ENCODE data around the gene SLC19A1. TPM values are rescaled to one million over a fixed set of nuclear protein-coding genes. Genes with fewer than 3 reads are reported as not detected.

Gene SLC19A1
- total and polyA plus RNA-seq, 2 donors (not counting 1 experiment from before 2014, with no cell fraction given), result 1.7 to 2.1 TPM

DNA sequence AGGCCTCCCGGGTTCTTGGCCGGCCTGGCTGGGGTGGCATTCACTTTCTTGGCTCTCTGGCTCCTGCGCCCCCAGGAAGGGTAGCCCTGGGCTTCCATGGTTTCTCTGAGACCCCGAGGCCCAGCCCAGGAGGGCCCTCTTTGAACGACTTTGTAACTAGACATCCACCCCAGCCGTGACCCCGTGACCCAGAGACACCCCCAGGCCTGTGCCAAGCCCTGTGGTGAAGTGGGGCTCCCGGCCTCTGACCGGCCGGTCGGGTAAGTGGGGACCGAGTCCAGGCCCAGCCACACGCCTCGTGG, 73.3 kb downstream of the SLC19A1 start:
- peaks cover 3% of the 10 kb centered on the region for H3K79me2 ChIP-seq (ENCODE audit: control insufficient read depth, insufficient read depth, low read length)
- H2AFZ ChIP-seq (ENCODE audit: low read length), result no peak overlapping the region
- H4K20me1 ChIP-seq (ENCODE audit: control insufficient read depth, extremely low read depth, insufficient read depth, low read length), result no peaks in the 10 kb centered on the region
- no peak overlapping the region for H3K27ac ChIP-seq (ENCODE audit: insufficient read depth, low read length)
- H3K9me3 ChIP-seq (ENCODE audit: control insufficient read depth, insufficient read depth, low read depth, low read length), result no peaks in the 10 kb centered on the region
- no peak overlapping the region for H3K4me2 ChIP-seq (ENCODE audit: extremely low read depth, insufficient read depth, low read length)
- TF ChIP-seq, protein P1, sequence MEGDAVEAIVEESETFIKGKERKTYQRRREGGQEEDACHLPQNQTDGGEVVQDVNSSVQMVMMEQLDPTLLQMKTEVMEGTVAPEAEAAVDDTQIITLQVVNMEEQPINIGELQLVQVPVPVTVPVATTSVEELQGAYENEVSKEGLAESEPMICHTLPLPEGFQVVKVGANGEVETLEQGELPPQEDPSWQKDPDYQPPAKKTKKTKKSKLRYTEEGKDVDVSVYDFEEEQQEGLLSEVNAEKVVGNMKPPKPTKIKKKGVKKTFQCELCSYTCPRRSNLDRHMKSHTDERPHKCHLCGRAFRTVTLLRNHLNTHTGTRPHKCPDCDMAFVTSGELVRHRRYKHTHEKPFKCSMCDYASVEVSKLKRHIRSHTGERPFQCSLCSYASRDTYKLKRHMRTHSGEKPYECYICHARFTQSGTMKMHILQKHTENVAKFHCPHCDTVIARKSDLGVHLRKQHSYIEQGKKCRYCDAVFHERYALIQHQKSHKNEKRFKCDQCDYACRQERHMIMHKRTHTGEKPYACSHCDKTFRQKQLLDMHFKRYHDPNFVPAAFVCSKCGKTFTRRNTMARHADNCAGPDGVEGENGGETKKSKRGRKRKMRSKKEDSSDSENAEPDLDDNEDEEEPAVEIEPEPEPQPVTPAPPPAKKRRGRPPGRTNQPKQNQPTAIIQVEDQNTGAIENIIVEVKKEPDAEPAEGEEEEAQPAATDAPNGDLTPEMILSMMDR (conservative IDR thresholded peaks at IDR 0.05 in 1 of 2, IDR thresholded peaks at IDR 0.05 in 1 of 2; ENCODE audit: low read depth in 1 of 2, low read length in 2 of 2), result no peak
- TF ChIP-seq EZH2 (IDR thresholded peaks at IDR 0.05; ENCODE audit: low read length, missing control alignments), result no peak
- no peak overlapping the region for H3K9ac ChIP-seq (ENCODE audit: insufficient read depth, low read length)
- no peaks in the 10 kb centered on the region for H3K27me3 ChIP-seq (ENCODE audit: control insufficient read depth, insufficient read depth, low read length)
- peaks cover 20% of the 10 kb centered on the region for H3K4me1 ChIP-seq (ENCODE audit: control insufficient read depth, extremely low read depth, insufficient read depth, low read length)
- peaks cover 4% of the 10 kb centered on the region for H3K36me3 ChIP-seq (ENCODE audit: control insufficient read depth, insufficient read depth, low read length)
- H3K4me3 ChIP-seq (replicated peaks in 1 of 4; ENCODE audit: control extremely low read depth in 1 of 4, insufficient read depth in 1 of 4, low read depth in 3 of 4, low read length in 4 of 4), result no peak overlapping the region
- no peak for DNase-seq (ENCODE audit: low read depth in 2 of 2)

DNA sequence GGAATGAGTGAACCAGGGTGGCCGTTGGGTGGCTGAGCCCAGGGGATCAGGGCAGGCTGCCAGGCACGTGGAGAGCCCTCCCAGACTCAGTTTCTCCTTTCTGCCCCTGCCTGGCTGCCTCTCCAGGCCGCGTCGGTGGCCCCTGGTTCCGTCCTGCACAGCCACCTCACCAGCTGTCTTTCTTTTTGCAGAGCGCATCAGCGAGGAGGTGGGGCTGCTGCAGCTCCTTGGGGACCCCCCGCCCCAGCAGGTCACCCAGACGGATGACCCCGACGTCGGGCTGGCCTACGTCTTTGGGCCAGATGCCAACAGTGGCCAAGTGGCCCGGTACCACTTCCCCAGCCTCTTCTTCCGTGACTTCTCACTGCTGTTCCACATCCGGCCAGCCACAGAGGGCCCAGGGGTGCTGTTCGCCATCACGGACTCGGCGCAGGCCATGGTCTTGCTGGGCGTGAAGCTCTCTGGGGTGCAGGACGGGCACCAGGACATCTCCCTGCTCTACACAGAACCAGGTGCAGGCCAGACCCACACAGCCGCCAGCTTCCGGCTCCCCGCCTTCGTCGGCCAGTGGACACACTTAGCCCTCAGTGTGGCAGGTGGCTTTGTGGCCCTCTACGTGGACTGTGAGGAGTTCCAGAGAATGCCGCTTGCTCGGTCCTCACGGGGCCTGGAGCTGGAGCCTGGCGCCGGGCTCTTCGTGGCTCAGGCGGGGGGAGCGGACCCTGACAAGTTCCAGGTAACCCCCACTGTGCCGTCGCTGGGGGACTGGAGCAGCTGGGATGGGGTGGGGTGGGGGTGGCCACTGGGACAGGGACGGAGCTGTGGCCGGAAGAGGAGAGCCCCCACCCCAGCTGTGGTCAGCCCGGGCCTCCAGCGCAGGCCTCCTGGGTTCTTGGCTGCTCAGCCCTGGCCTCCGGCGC, 73.9 kb downstream of the SLC19A1 start:
- no peak overlapping the region for H3K4me2 ChIP-seq (ENCODE audit: extremely low read depth, insufficient read depth, low read length)
- no peak for TF ChIP-seq EZH2 (IDR thresholded peaks at IDR 0.05; ENCODE audit: low read length, missing control alignments)
- TF ChIP-seq, protein P1 (conservative IDR thresholded peaks at IDR 0.05 in 1 of 2, IDR thresholded peaks at IDR 0.05 in 1 of 2; ENCODE audit: low read depth in 1 of 2, low read length in 2 of 2), result no peak
- H3K9ac ChIP-seq (ENCODE audit: insufficient read depth, low read length), result no peak overlapping the region
- H3K27me3 ChIP-seq (ENCODE audit: control insufficient read depth, insufficient read depth, low read length), result no peaks in the 10 kb centered on the region
- H3K79me2 ChIP-seq (ENCODE audit: control insufficient read depth, insufficient read depth, low read length), result peaks cover 3% of the 10 kb centered on the region
- no peak overlapping the region for H2AFZ ChIP-seq (ENCODE audit: low read length)
- H3K4me1 ChIP-seq (ENCODE audit: control insufficient read depth, extremely low read depth, insufficient read depth, low read length), result peaks cover 20% of the 10 kb centered on the region
- no peak overlapping the region for H3K27ac ChIP-seq (ENCODE audit: insufficient read depth, low read length)
- DNase-seq (ENCODE audit: low read depth in 2 of 2), result no peak
- no peak overlapping the region for H3K4me3 ChIP-seq (replicated peaks in 1 of 4; ENCODE audit: control extremely low read depth in 1 of 4, insufficient read depth in 1 of 4, low read depth in 3 of 4, low read length in 4 of 4)
- H3K36me3 ChIP-seq (ENCODE audit: control insufficient read depth, insufficient read depth, low read length), result peaks cover 4% of the 10 kb centered on the region
- H4K20me1 ChIP-seq (ENCODE audit: control insufficient read depth, extremely low read depth, insufficient read depth, low read length), result no peaks in the 10 kb centered on the region
- no peaks in the 10 kb centered on the region for H3K9me3 ChIP-seq (ENCODE audit: control insufficient read depth, insufficient read depth, low read depth, low read length)

DNA sequence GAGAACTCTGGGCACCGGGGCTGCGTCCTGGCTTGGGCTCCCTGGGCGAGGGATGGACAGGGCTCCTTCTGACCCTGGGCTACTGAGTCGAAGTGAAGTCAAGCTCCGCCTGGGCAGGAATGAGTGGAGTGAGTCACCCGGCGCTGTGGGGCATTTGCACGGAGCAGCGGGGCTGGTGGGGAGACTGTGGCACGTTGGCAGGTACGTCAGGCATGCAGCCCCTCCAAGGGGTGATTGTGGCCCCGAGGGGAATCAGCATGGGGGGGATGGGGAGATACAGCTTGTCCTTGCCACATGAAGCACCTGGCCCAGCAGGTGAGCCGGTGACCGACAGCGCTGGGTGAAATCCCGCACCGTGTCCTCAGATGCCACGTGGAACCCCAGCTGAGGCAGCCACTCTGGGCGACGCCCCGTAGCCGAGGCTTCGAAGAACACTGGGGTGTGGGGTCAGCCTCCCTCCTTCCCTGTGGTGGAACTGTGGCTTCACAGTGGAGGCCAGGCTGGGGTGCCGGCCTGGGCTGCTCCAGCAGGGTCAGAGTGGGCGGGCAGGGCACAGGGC, 74.9 kb downstream of the SLC19A1 start:
- H3K4me2 ChIP-seq (ENCODE audit: extremely low read depth, insufficient read depth, low read length), result no peak overlapping the region
- peak in 1 of 2 donors; percentile 49 for DNase-seq (ENCODE audit: low read depth in 2 of 2)
- TF ChIP-seq, protein P1 (conservative IDR thresholded peaks at IDR 0.05 in 1 of 2, IDR thresholded peaks at IDR 0.05 in 1 of 2; ENCODE audit: low read depth in 1 of 2, low read length in 2 of 2), result no peak
- no peak for TF ChIP-seq EZH2 (IDR thresholded peaks at IDR 0.05; ENCODE audit: low read length, missing control alignments)
- no peaks in the 10 kb centered on the region for H3K9me3 ChIP-seq (ENCODE audit: control insufficient read depth, insufficient read depth, low read depth, low read length)
- H4K20me1 ChIP-seq (ENCODE audit: control insufficient read depth, extremely low read depth, insufficient read depth, low read length), result no peaks in the 10 kb centered on the region
- H3K4me3 ChIP-seq (replicated peaks in 1 of 4; ENCODE audit: control extremely low read depth in 1 of 4, insufficient read depth in 1 of 4, low read depth in 3 of 4, low read length in 4 of 4), result no peak overlapping the region
- H3K27me3 ChIP-seq (ENCODE audit: control insufficient read depth, insufficient read depth, low read length), result no peaks in the 10 kb centered on the region
- no peak overlapping the region for H3K27ac ChIP-seq (ENCODE audit: insufficient read depth, low read length)
- H3K36me3 ChIP-seq (ENCODE audit: control insufficient read depth, insufficient read depth, low read length), result peaks cover 4% of the 10 kb centered on the region
- peaks cover 17% of the 10 kb centered on the region for H3K4me1 ChIP-seq (ENCODE audit: control insufficient read depth, extremely low read depth, insufficient read depth, low read length)
- no peaks in the 10 kb centered on the region for H3K79me2 ChIP-seq (ENCODE audit: control insufficient read depth, insufficient read depth, low read length)
- H2AFZ ChIP-seq (ENCODE audit: low read length), result no peak overlapping the region
- no peak overlapping the region for H3K9ac ChIP-seq (ENCODE audit: insufficient read depth, low read length)
